Nephron (organoid): ENCODE measurements around the gene KIAA0232.

ENCODE experiments used
- H3K27ac Mint-ChIP-seq, 3 experiments: 2 replicates each; pipeline ENCODE4 v1.8.0; 2020; ENCODE audit warnings: mixed read lengths in 3 of 3, mild to moderate bottlenecking in 2 of 3, moderate library complexity in 1 of 3
- H3K27me3 Mint-ChIP-seq: 2 replicates; pipeline ENCODE4 v1.8.0; 2021; ENCODE audit warnings: low read depth, mild to moderate bottlenecking, moderate library complexity, mixed read lengths
- H3K36me3 Mint-ChIP-seq: 2 replicates; pipeline ENCODE4 v1.8.0; 2020; ENCODE audit warnings: low read depth, mixed read lengths
- H3K4me1 Mint-ChIP-seq: 2 replicates; pipeline ENCODE4 v1.8.0; 2020; ENCODE audit warnings: mixed read lengths
- H3K4me3 Mint-ChIP-seq, 3 experiments: 2 replicates each; pipeline ENCODE4 v1.8.0; 2020; ENCODE audit warnings: mild to moderate bottlenecking in 3 of 3, mixed read lengths in 3 of 3, moderate library complexity in 2 of 3
- H3K9me3 Mint-ChIP-seq: 2 replicates; pipeline ENCODE4 v1.8.0; 2020; ENCODE audit warnings: mixed read lengths
- TF ChIP-seq, protein P1 (sequence below), 3 experiments: fragments of 200-600 bp; sonication (generic); IDR thresholded peaks; one replicate each; pipeline ENCODE4 v1.5.0; 2021; ENCODE audit warnings: antibody characterized with exemption in 3 of 3; ENCODE audit not compliant: unreplicated experiment in 3 of 3

KIAA0232 gene

GRCh38 chr4:6907658-6908191 lies 125.2 kb downstream of the KIAA0232 start:
- TF ChIP-seq, protein P1, sequence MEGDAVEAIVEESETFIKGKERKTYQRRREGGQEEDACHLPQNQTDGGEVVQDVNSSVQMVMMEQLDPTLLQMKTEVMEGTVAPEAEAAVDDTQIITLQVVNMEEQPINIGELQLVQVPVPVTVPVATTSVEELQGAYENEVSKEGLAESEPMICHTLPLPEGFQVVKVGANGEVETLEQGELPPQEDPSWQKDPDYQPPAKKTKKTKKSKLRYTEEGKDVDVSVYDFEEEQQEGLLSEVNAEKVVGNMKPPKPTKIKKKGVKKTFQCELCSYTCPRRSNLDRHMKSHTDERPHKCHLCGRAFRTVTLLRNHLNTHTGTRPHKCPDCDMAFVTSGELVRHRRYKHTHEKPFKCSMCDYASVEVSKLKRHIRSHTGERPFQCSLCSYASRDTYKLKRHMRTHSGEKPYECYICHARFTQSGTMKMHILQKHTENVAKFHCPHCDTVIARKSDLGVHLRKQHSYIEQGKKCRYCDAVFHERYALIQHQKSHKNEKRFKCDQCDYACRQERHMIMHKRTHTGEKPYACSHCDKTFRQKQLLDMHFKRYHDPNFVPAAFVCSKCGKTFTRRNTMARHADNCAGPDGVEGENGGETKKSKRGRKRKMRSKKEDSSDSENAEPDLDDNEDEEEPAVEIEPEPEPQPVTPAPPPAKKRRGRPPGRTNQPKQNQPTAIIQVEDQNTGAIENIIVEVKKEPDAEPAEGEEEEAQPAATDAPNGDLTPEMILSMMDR (IDR thresholded peaks at IDR 0.05; ENCODE audit: unreplicated experiment in 3 of 3), result peak; percentile 30 to 44 (median 34)

DNA sequence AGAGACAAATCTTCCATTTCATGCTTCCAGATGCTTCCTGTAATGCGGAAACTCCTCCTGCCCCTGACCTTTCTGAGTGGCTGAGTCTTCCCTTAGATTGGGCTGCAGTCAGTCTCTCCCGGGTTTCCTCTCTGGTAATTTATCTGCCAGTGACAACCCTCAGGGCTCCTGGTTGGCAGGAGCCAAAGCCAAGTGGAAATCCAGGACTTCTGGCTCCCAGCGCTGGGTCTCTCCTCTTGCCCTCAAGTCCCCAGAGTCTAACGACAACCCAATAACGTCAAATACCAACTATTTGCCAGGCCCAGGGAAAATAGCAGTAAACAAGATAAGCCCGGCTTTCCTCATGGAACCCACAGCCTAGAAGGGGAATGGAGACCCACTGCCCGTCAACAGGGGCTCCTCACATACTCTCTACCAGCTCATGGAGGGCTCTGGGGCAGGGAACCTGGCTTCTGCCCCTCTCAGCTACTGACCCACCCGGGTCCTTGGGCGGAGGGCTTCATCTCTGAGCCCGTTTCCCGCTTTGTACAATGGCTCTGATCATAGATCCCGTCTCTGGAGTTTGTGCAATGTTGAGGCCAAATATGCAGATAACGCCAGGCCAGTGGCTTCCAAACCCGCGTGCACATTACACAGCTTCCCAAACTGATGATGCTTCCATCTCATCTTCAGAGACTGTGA lies 126.0 kb downstream of the KIAA0232 start:
- TF ChIP-seq, protein P1 (IDR thresholded peaks at IDR 0.05; ENCODE audit: unreplicated experiment in 3 of 3), result no peak

More at GRCh38 chr4:6907658-6908191, 125.2 kb downstream of the KIAA0232 start:
- no peaks in the 10 kb centered on the region for H3K9me3 Mint-ChIP-seq
- peaks cover 9% of the 10 kb centered on the region for H3K27me3 Mint-ChIP-seq
- H3K36me3 Mint-ChIP-seq, result no peaks in the 10 kb centered on the region
- peak overlapping the region; percentile 2 to 93 (median 14) for H3K27ac Mint-ChIP-seq
- H3K4me3 Mint-ChIP-seq, result peak overlapping the region; percentile 85 to 97 (median 94)
- peaks cover 46% of the 10 kb centered on the region for H3K4me1 Mint-ChIP-seq

DNA sequence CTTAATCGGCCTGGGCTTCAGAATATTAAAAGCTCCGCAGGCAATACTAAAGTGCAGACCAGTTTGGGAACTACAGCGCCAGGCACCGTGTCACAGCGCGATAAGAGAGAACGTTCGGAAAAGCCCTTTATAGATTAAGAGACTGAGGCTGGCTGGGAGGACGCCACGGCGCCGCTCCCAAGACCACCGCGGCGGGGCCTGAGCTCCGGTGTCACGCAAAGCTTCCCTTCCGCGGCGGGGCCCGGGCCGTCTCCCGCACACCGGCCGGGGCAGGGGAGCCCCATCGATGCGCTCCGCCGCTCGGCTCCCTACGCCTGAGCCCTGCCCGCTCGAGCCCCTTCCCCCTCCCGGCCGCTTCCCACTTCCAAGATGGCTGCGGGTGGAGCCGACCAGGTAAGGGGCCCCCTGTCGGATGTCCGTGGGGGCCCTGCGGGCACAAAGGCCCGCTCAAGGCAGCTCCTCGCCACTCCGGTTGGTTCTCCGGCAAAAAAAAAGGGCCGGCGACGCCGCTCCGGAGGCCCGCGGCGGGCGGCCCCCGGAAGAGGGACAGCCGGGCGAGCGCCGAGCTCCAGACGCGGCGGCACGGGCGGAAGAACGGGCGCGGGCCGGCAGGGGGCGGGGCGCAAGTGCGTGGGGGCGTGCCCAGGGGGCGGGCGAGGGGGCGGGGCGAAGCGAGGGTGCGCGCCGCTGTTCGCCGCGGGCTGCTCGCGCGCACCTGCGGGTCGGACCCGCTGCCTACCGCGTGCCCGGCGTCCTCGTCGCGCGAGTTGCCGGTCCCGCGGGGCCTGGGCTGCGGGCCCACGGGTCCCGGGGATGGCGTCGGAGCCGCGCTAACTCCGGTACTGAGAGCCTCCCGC lies 126.8 kb downstream of the KIAA0232 start, which contains the start of gene TBC1D14:
TSS of gene TBC1D14 (plus strand) at position 714 of the 857 bp plus-strand sequence. CDS start 13,564 bp downstream, outside the sequence.
- no peaks in the 10 kb centered on the region for H3K36me3 Mint-ChIP-seq

More for the DNA sequence above, 126.0 kb downstream of the KIAA0232 start:
- H3K4me3 Mint-ChIP-seq, result peak overlapping the region; percentile 85 to 97 (median 94)
- no peaks in the 10 kb centered on the region for H3K36me3 Mint-ChIP-seq
- H3K9me3 Mint-ChIP-seq, result no peaks in the 10 kb centered on the region
- peak overlapping the region; percentile 87 to 93 (median 90) for H3K27ac Mint-ChIP-seq
- peaks cover 46% of the 10 kb centered on the region for H3K4me1 Mint-ChIP-seq
- H3K27me3 Mint-ChIP-seq, result peaks cover 9% of the 10 kb centered on the region

DNA sequence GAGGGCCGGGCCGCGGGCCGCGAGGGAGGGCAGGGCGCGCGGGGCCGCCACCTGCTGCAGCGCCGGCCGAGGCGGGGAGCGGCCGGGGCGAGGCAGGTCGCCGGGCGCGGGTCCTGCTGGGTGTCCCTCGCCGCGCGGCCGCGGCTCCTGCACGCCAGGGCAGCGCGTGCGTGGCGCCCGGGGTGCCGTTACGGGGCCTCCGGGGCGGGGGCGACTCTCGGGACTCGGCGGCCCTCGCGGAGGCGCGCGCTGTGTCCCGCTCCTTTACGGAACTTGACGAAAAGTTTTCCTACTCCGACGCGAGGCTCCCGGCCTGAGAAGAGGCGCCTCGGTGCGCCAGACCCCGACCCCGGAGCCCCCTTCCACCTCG lies 127.4 kb downstream of the KIAA0232 start:
- TF ChIP-seq, protein P1 (IDR thresholded peaks at IDR 0.05; ENCODE audit: unreplicated experiment in 3 of 3), result no peak
- Mint-ChIP-seq H3K36me3 (no peaks in the 10 kb centered on the region), H3K27ac (peak overlapping the region in 2 of 3 experiments; percentile 61 to 93), H3K9me3 (no peaks in the 10 kb centered on the region), H3K4me1 (peaks cover 46% of the 10 kb centered on the region), H3K4me3 (peak overlapping the region; percentile 91 to 98 (median 93)), H3K27me3 (peaks cover 9% of the 10 kb centered on the region)

More for the DNA sequence above, 126.8 kb downstream of the KIAA0232 start, which contains the start of gene TBC1D14:
- peak within 1 kb of the TSS; percentile 94 to 98 (median 97) for H3K4me3 Mint-ChIP-seq
- no peaks in the 10 kb centered on the region for H3K9me3 Mint-ChIP-seq
- peaks cover 46% of the 10 kb centered on the region for H3K4me1 Mint-ChIP-seq
- H3K27me3 Mint-ChIP-seq, result peaks cover 9% of the 10 kb centered on the region
- peak within 1 kb of the TSS; percentile 93 to 95 (median 93) for H3K27ac Mint-ChIP-seq
- TF ChIP-seq, protein P1 (IDR thresholded peaks at IDR 0.05; ENCODE audit: unreplicated experiment in 3 of 3), result peak in 1 of 3 experiments; percentile 38

DNA sequence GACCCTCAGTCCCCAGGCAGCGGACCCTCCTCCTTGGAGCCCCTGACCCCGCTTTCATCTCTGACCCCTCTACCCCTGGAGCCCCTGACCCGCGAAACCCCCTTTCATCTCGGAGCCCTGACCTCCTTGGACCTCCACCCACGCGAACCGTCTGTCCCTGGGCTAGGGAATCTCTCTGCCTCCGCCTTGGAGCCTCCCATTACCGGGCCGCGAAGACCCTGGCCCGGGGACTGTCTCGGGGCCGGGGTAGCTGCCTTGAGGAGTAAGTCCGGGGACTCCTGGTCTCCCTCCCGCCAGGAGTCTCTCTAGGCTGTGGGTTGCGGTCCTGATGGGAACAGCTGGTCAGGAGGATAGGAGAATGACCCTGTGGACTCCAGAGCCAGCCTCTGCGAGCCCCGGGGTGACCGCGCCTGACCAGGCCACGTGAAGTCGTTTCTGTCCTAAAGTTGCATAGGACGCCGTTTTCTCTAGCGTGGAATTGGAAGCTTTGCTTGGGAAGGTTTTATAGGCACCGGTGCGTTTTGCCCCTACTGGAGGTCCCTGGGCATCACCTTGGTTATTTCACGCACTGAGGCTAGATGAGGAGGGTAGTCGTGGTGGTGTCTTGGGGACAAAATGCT lies 127.9 kb downstream of the KIAA0232 start:
- Mint-ChIP-seq H3K4me3 (peak overlapping the region; percentile 91 to 98 (median 93)), H3K9me3 (no peaks in the 10 kb centered on the region), H3K27ac (peak overlapping the region; percentile 61 to 95 (median 93)), H3K36me3 (no peaks in the 10 kb centered on the region), H3K4me1 (peaks cover 46% of the 10 kb centered on the region), H3K27me3 (peaks cover 9% of the 10 kb centered on the region)
- TF ChIP-seq, protein P1 (IDR thresholded peaks at IDR 0.05; ENCODE audit: unreplicated experiment in 3 of 3), result no peak
